Glutamatergic neuron (in vitro differentiated cells): ENCODE results near the gene MICU1. TPM values are rescaled to one million over a fixed set of nuclear protein-coding genes. Genes with fewer than 3 reads are reported as not detected.

ENCODE experiments used
- DNase-seq: peaks from one replicate; pipeline ENCODE4 v3.0.0; 2022
- H3K27ac Mint-ChIP-seq: one replicate; pipeline ENCODE4 v1.8.0; 2020; ENCODE audit warnings: mild to moderate bottlenecking, mixed read lengths, inconsistent platforms; ENCODE audit not compliant: unreplicated experiment
- H3K27me3 Mint-ChIP-seq: one replicate; pipeline ENCODE4 v1.8.0; 2020; ENCODE audit warnings: mild to moderate bottlenecking, moderate library complexity, mixed read lengths, inconsistent platforms; ENCODE audit not compliant: unreplicated experiment
- H3K36me3 Mint-ChIP-seq: one replicate; pipeline ENCODE4 v1.8.0; 2020; ENCODE audit warnings: mild to moderate bottlenecking, mixed read lengths, inconsistent platforms; ENCODE audit not compliant: unreplicated experiment
- H3K4me1 Mint-ChIP-seq: one replicate; pipeline ENCODE4 v1.8.0; 2020; ENCODE audit warnings: mild to moderate bottlenecking, low read depth, mixed read lengths, inconsistent platforms; ENCODE audit not compliant: unreplicated experiment
- H3K4me3 Mint-ChIP-seq: one replicate; pipeline ENCODE4 v1.8.0; 2020; ENCODE audit warnings: mild to moderate bottlenecking, mixed read lengths, inconsistent platforms; ENCODE audit not compliant: unreplicated experiment
- H3K9me3 Mint-ChIP-seq: one replicate; pipeline ENCODE4 v1.8.0; 2020; ENCODE audit warnings: mild to moderate bottlenecking, moderate library complexity, mixed read lengths, inconsistent platforms; ENCODE audit not compliant: unreplicated experiment
- total RNA-seq: library from RNA; stranded (reverse); fragmentation: NEBNext Ultra II Directional; extraction: Animal tissue kit (Norgen Biotek cat#: 25700); gene quantifications from one replicate; pipeline ENCODE4 v1.2.1, GENCODE V29; 2021; ENCODE audit not compliant: unreplicated experiment
- TF ChIP-seq, protein P1 (sequence below): fragments of 200-600 bp; sonication (generic); IDR thresholded peaks from one replicate; pipeline ENCODE4 v1.5.0; 2021; ENCODE audit not compliant: partially characterized antibody, unreplicated experiment

MICU1 gene
- total RNA-seq, 1 donor from 2014 or later = 33.5 TPM

- H3K4me1 Mint-ChIP-seq = no peaks in the 10 kb centered on the region
- DNase-seq = no peak
- H3K36me3 Mint-ChIP-seq = peaks cover 5% of the 10 kb centered on the region
- no peak overlapping the region for H3K27ac Mint-ChIP-seq
- H3K27me3 Mint-ChIP-seq = peaks cover 2% of the 10 kb centered on the region
- H3K9me3 Mint-ChIP-seq = peaks cover 3% of the 10 kb centered on the region
- H3K4me3 Mint-ChIP-seq = no peak overlapping the region
- TF ChIP-seq, protein P1, sequence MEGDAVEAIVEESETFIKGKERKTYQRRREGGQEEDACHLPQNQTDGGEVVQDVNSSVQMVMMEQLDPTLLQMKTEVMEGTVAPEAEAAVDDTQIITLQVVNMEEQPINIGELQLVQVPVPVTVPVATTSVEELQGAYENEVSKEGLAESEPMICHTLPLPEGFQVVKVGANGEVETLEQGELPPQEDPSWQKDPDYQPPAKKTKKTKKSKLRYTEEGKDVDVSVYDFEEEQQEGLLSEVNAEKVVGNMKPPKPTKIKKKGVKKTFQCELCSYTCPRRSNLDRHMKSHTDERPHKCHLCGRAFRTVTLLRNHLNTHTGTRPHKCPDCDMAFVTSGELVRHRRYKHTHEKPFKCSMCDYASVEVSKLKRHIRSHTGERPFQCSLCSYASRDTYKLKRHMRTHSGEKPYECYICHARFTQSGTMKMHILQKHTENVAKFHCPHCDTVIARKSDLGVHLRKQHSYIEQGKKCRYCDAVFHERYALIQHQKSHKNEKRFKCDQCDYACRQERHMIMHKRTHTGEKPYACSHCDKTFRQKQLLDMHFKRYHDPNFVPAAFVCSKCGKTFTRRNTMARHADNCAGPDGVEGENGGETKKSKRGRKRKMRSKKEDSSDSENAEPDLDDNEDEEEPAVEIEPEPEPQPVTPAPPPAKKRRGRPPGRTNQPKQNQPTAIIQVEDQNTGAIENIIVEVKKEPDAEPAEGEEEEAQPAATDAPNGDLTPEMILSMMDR = no peak
Observed at GRCh38 chr10:72392571-72392970, 233.3 kb downstream of the MICU1 start.

DNA sequence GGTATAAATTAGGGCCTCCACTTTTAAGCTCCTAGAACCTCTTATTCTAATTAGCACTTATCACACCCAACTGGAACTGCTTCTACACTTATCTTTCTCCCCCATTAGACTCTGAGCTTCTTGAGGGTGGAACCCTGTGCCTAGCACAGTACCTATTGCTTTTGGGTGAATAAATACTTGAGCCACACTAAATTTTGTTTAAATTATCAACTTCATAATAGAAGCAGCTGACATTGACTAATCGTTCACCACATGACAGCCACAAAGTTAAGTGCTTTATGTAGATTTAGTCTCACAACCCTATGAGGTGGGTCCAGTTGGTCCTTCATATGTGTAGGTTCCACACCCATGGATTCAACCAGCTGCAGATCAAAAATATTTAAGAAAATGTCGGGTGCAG is 235.1 kb downstream of the MICU1 start:
- TF ChIP-seq, protein P1 = no peak
- peaks cover 2% of the 10 kb centered on the region for H3K9me3 Mint-ChIP-seq
- H3K4me1 Mint-ChIP-seq = no peaks in the 10 kb centered on the region
- H3K36me3 Mint-ChIP-seq = no peaks in the 10 kb centered on the region
- no peak overlapping the region for H3K4me3 Mint-ChIP-seq
- DNase-seq = no peak
- H3K27ac Mint-ChIP-seq = no peak overlapping the region
- no peaks in the 10 kb centered on the region for H3K27me3 Mint-ChIP-seq

DNA sequence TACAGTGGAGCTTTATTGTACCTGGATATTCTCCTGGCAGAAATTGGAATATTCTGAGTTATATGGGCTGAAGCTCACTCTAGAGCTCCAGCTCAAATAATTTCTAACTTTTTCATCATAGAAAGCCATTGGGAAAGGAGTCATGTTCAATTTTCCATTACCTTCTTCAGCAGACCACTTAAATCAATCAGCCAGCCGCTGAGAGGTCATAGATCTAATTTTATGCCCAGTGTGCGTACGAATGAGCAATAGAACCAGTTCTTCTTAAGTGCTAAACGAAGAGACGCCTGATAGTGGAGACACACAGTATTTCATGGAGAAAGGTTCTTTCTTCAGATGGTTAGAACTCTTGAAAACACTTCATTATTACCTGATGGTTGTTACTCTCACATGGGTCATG is 236.2 kb downstream of the MICU1 start:
- DNase-seq = no peak
- Mint-ChIP-seq H3K27me3 (no peaks in the 10 kb centered on the region), H3K4me1 (no peaks in the 10 kb centered on the region), H3K4me3 (no peak overlapping the region), H3K27ac (no peak overlapping the region), H3K36me3 (no peaks in the 10 kb centered on the region), H3K9me3 (peaks cover 2% of the 10 kb centered on the region)
- TF ChIP-seq, protein P1 = no peak

GRCh38 chr10:72389014-72389413 is 236.9 kb downstream of the MICU1 start:
- Mint-ChIP-seq H3K36me3 (no peaks in the 10 kb centered on the region), H3K4me3 (no peak overlapping the region), H3K4me1 (no peaks in the 10 kb centered on the region), H3K27ac (no peak overlapping the region), H3K9me3 (peaks cover 2% of the 10 kb centered on the region), H3K27me3 (no peaks in the 10 kb centered on the region)
- TF ChIP-seq, protein P1 = no peak
- DNase-seq = no peak

DNA sequence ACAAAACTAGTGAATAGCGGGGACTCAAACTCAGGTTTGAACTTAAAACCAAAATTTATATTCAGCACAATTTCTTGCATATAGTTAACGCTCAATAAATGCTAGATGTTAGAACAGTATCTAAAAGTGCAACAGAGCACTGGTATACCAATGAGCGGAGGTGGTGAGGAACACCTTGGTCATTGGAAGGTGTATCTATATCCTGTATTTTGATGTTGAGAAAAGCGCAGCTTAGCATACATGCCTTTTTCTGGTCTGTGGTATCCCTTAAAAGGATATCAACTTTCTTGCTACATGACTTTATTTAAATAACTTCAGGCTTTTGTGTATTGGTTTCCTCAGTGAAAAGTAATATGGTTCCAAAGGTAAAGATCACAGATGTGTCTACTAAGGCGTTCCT is 237.8 kb downstream of the MICU1 start:
- H3K27ac Mint-ChIP-seq = no peak overlapping the region
- no peaks in the 10 kb centered on the region for H3K4me1 Mint-ChIP-seq
- H3K9me3 Mint-ChIP-seq = peaks cover 2% of the 10 kb centered on the region

More for the DNA sequence above, 237.8 kb downstream of the MICU1 start:
- TF ChIP-seq, protein P1 = no peak
- DNase-seq = no peak
- Mint-ChIP-seq H3K36me3 (no peaks in the 10 kb centered on the region), H3K4me3 (no peak overlapping the region), H3K27me3 (no peaks in the 10 kb centered on the region)
